ENCODE data around the gene VTN. TPM values are rescaled to one million over a fixed set of nuclear protein-coding genes. Genes with fewer than 3 reads are reported as not detected.

The VTN gene
- total and polyA plus RNA-seq, 2 donors (not counting 1 experiment from before 2014, with no cell fraction given): 0.34 to 0.36 TPM

DNA sequence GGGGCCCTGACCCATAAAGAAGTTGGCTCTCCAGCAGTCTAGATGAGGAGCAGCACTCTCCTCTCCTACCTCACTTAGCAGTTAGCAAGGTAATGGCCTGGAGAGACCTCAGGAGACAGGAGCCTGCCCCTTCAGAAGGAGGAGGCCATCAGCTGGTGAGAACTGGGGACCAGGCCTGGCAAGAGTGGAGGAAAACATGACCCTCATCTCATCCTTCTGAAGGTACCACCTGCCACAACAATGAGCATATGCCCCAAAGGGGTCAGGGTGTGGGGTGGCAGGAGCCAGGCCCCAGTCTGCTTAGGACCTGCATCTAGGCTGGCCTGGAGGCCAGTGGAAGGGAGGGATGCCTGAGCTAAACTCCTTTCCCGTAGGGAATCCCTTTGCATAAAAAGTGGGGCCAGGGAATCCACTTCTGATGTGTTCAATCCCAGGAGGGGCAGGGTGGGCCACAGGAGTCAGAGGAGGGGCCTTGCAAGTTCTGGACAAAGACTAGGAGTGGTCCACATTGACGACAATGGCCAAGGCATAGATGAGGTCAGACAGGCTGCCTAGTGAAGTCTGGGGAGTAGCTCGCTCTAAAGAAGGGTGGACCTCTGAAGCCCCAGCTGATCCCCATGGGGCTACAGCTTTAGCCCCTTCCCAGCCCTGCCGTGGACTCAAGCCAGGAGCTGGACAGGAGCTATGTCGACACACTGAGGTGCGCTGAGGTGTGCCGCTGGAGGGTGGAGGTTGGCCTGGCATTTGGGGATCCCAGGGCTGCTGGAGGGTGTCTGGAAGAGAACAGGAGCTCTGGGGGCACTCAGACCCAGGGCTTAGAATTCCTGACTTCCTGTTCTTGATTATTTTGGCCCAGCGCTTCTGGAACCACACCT is 6.1 kb downstream of the VTN start:
- Histone ChIP-seq H3K4me1 (ENCODE audit: control insufficient read depth in 2 of 2, insufficient read depth in 2 of 2, low read length in 2 of 2) (no peaks in the 10 kb centered on the region), H3K9me3 (ENCODE audit: control extremely low read depth in 1 of 3, control insufficient read depth in 2 of 3, insufficient read depth in 1 of 3, low read length in 2 of 3) (no peaks in the 10 kb centered on the region), H3K79me2 (ENCODE audit: control insufficient read depth, insufficient read depth, low read length) (peaks cover 3% of the 10 kb centered on the region), H3K36me3 (replicated peaks in 1 of 2; ENCODE audit: control extremely low read depth in 1 of 2, control insufficient read depth in 1 of 2, extremely low read depth in 1 of 2, insufficient read depth in 2 of 2, low read length in 1 of 2) (peaks cover 0 to 54% of the 10 kb centered on the region in 2 experiments), H3K27ac (ENCODE audit: low read length in 2 of 2) (no peak overlapping the region), H4K20me1 (ENCODE audit: control insufficient read depth, insufficient read depth, low read length, poor library complexity, severe bottlenecking) (peaks cover 12% of the 10 kb centered on the region), H3K4me3 (ENCODE audit: control extremely low read depth in 1 of 5, extremely low read depth in 1 of 5, insufficient read depth in 1 of 5, low read depth in 2 of 5, low read length in 4 of 5) (no peak overlapping the region), H3K9ac (ENCODE audit: low read length) (no peak overlapping the region), H2AFZ (ENCODE audit: insufficient read depth, low read depth, low read length, poor library complexity, severe bottlenecking) (no peak overlapping the region), H3K4me2 (replicated peaks; ENCODE audit: low read depth, low read length, poor library complexity, severe bottlenecking) (no peak overlapping the region), H3K27me3 (replicated peaks in 1 of 4; ENCODE audit: control extremely low read depth in 1 of 4, control insufficient read depth in 3 of 4, insufficient read depth in 4 of 4, low read length in 3 of 4) (no peaks in the 10 kb centered on the region)
- Mint-ChIP-seq H3K9me3 (ENCODE audit: insufficient read depth) (no peaks in the 10 kb centered on the region), H3K4me3 (no peak overlapping the region), H3K27me3 (no peaks in the 10 kb centered on the region), H3K27ac (no peak overlapping the region), H3K4me1 (no peaks in the 10 kb centered on the region)
- ChIA-PET CTCF (interaction anchor here (0.5 to 1.5 kb wide), 2 partner anchors 29 to 195 kb away, joined by 3 read pairs; partner anchors contain the start of genes IFT20 and TNFAIP1), POLR2A (no interaction called here)
- WGBS (ENCODE audit: insufficient coverage): 97% methylated on average over 8 of the region's 8 CpGs
- TF ChIP-seq, protein P1, sequence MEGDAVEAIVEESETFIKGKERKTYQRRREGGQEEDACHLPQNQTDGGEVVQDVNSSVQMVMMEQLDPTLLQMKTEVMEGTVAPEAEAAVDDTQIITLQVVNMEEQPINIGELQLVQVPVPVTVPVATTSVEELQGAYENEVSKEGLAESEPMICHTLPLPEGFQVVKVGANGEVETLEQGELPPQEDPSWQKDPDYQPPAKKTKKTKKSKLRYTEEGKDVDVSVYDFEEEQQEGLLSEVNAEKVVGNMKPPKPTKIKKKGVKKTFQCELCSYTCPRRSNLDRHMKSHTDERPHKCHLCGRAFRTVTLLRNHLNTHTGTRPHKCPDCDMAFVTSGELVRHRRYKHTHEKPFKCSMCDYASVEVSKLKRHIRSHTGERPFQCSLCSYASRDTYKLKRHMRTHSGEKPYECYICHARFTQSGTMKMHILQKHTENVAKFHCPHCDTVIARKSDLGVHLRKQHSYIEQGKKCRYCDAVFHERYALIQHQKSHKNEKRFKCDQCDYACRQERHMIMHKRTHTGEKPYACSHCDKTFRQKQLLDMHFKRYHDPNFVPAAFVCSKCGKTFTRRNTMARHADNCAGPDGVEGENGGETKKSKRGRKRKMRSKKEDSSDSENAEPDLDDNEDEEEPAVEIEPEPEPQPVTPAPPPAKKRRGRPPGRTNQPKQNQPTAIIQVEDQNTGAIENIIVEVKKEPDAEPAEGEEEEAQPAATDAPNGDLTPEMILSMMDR (IDR thresholded peaks at IDR 0.05): no peak
- no peak for TF ChIP-seq EZH2 (IDR thresholded peaks at IDR 0.05; ENCODE audit: borderline replicate concordance, insufficient read depth, low read depth, low read length, poor library complexity, severe bottlenecking)
- DNase-seq: no peak
- ATAC-seq (ENCODE audit: low read depth): no peak
- intact Hi-C loops (cut with micrococcal nuclease): no loop called here

DNA sequence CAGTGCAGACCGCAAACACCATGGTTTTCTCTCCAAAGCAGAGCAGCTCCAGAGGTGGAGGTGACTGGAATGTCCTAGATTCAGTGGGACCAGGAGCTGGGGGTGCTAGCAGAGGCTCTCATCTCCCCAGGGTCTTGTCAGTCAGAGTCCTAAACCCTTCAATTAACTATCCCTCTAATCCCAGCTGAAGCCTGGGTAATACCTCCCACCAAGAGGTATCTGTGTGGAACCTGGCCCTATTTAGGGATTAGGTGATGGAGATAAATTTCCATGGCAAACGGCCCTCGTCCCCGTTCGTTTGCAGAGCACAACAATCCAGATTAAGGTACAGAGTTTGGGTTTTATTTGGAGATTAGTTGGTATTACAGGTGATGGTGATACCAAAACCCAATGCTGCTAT is 6.9 kb downstream of the VTN start:
- POLR2A ChIA-PET: interaction anchor here (0.6 kb wide), 1 partner anchor 11 kb away, joined by 8 read pairs; no protein-coding TSS in a partner anchor
- peaks cover 0 to 59% of the 10 kb centered on the region in 2 experiments for H3K36me3 ChIP-seq (replicated peaks in 1 of 2; ENCODE audit: control extremely low read depth in 1 of 2, control insufficient read depth in 1 of 2, extremely low read depth in 1 of 2, insufficient read depth in 2 of 2, low read length in 1 of 2)
- DNase-seq: no peak

More for the DNA sequence above, 6.9 kb downstream of the VTN start:
- H3K4me3 Mint-ChIP-seq: no peak overlapping the region
- no peak overlapping the region for H3K27ac ChIP-seq (ENCODE audit: low read length in 2 of 2)
- TF ChIP-seq, protein P1 (IDR thresholded peaks at IDR 0.05): no peak
- no peak for TF ChIP-seq EZH2 (IDR thresholded peaks at IDR 0.05; ENCODE audit: borderline replicate concordance, insufficient read depth, low read depth, low read length, poor library complexity, severe bottlenecking)
- no peak overlapping the region for H3K4me3 ChIP-seq (ENCODE audit: control extremely low read depth in 1 of 5, extremely low read depth in 1 of 5, insufficient read depth in 1 of 5, low read depth in 2 of 5, low read length in 4 of 5)
- H3K4me1 Mint-ChIP-seq: peaks cover 4% of the 10 kb centered on the region
- H3K9ac ChIP-seq (ENCODE audit: low read length): no peak overlapping the region
- peaks cover 11% of the 10 kb centered on the region for H3K79me2 ChIP-seq (ENCODE audit: control insufficient read depth, insufficient read depth, low read length)
- CTCF ChIA-PET: interaction anchor here (1.5 kb wide), 1 partner anchor 28 kb away, joined by 3 read pairs; the partner anchor contains the start of genes IFT20 and TNFAIP1
- no CpG with 5 or more reads among the region's 5 CpGs for WGBS (ENCODE audit: insufficient coverage)
- ATAC-seq (ENCODE audit: low read depth): no peak
- H3K9me3 ChIP-seq (ENCODE audit: control extremely low read depth in 1 of 3, control insufficient read depth in 2 of 3, insufficient read depth in 1 of 3, low read length in 2 of 3): no peaks in the 10 kb centered on the region
- H2AFZ ChIP-seq (ENCODE audit: insufficient read depth, low read depth, low read length, poor library complexity, severe bottlenecking): no peak overlapping the region
- H3K27me3 Mint-ChIP-seq: no peaks in the 10 kb centered on the region
- H3K4me1 ChIP-seq (ENCODE audit: control insufficient read depth in 2 of 2, insufficient read depth in 2 of 2, low read length in 2 of 2): peaks cover 5 to 8% of the 10 kb centered on the region in 2 donors
- H3K27ac Mint-ChIP-seq: no peak overlapping the region
- intact Hi-C loops (cut with micrococcal nuclease): no loop called here
- no peak overlapping the region for H3K4me2 ChIP-seq (replicated peaks; ENCODE audit: low read depth, low read length, poor library complexity, severe bottlenecking)
- H4K20me1 ChIP-seq (ENCODE audit: control insufficient read depth, insufficient read depth, low read length, poor library complexity, severe bottlenecking): peaks cover 20% of the 10 kb centered on the region
- H3K9me3 Mint-ChIP-seq (ENCODE audit: insufficient read depth): no peaks in the 10 kb centered on the region
- H3K27me3 ChIP-seq (replicated peaks in 1 of 4; ENCODE audit: control extremely low read depth in 1 of 4, control insufficient read depth in 3 of 4, insufficient read depth in 4 of 4, low read length in 3 of 4): no peaks in the 10 kb centered on the region
